ENCODE results near the gene PSMC3. TPM values are rescaled to one million over a fixed set of nuclear protein-coding genes. Genes with fewer than 3 reads are reported as not detected.
A peak's percentile ranks its signal among the peaks of the same experiment; 100 is the strongest.

PSMC3 gene
- total and polyA plus RNA-seq, 8 donors = 86.7 to 163 (median 130) TPM

GRCh38 chr11:47415091-47415854, 11.0 kb downstream of the PSMC3 start:
- intact Hi-C loops (cut with DNase I) = no loop called here
- Histone ChIP-seq H3K4me3 (no peak overlapping the region), H3K9me3 (no peaks in the 10 kb centered on the region), H3K27ac (peak overlapping the region; percentile 77 to 79), H3K27me3 (no peaks in the 10 kb centered on the region), H3K4me1 (peaks cover 14 to 55% of the 10 kb centered on the region in 2 donors), H3K36me3 (peaks cover 0 to 99% of the 10 kb centered on the region in 2 donors)
- no peak for TF ChIP-seq CTCF (IDR thresholded peaks at IDR 0.05)
- no peak for ATAC-seq
- no peak for DNase-seq

GRCh38 chr11:47414685-47415070, 11.6 kb downstream of the PSMC3 start:
- peak in 1 of 4 donors; percentile 81 for DNase-seq

GRCh38 chr11:47413908-47414684, 12.1 kb downstream of the PSMC3 start:
- DNase-seq = no peak
- H3K27me3 ChIP-seq = no peaks in the 10 kb centered on the region
- no peak for ATAC-seq
- no peaks in the 10 kb centered on the region for H3K9me3 ChIP-seq
- intact Hi-C loops (cut with DNase I) = no loop called here
- no peak for TF ChIP-seq CTCF (IDR thresholded peaks at IDR 0.05)
- peaks cover 0 to 90% of the 10 kb centered on the region in 2 donors for H3K36me3 ChIP-seq
- peak overlapping the region in 1 of 2 donors; percentile 55 for H3K27ac ChIP-seq
- H3K4me1 ChIP-seq = peaks cover 14 to 66% of the 10 kb centered on the region in 2 donors
- H3K4me3 ChIP-seq = no peak overlapping the region

More at GRCh38 chr11:47414685-47415070, 11.6 kb downstream of the PSMC3 start:
- intact Hi-C loops (cut with DNase I) = no loop called here
- no peak for TF ChIP-seq CTCF (IDR thresholded peaks at IDR 0.05)
- peaks cover 0 to 96% of the 10 kb centered on the region in 2 donors for H3K36me3 ChIP-seq
- no peak for ATAC-seq
- H3K4me3 ChIP-seq = no peak overlapping the region
- peak overlapping the region in 1 of 2 donors; percentile 55 for H3K27ac ChIP-seq
- no peaks in the 10 kb centered on the region for H3K27me3 ChIP-seq
- H3K9me3 ChIP-seq = no peaks in the 10 kb centered on the region
- H3K4me1 ChIP-seq = peaks cover 14 to 60% of the 10 kb centered on the region in 2 donors

GRCh38 chr11:47413351-47413750, 12.9 kb downstream of the PSMC3 start:
- no peak overlapping the region for H3K27ac ChIP-seq
- ATAC-seq (no peak), DNase-seq (peak in 1 of 4 donors; percentile 78)
- H3K4me1 ChIP-seq = peaks cover 14 to 70% of the 10 kb centered on the region in 2 donors
- H3K36me3 ChIP-seq = peaks cover 0 to 83% of the 10 kb centered on the region in 2 donors
- no peaks in the 10 kb centered on the region for H3K27me3 ChIP-seq
- H3K4me3 ChIP-seq = no peak overlapping the region
- no peak for TF ChIP-seq CTCF (IDR thresholded peaks at IDR 0.05)
- H3K9me3 ChIP-seq = no peaks in the 10 kb centered on the region
- intact Hi-C loops (cut with DNase I) = no loop called here
